Duodenal mucosa (tissue), 2 donors: ENCODE results near the gene MOBP.

Experiments used
- H3K27ac ChIP-seq: one replicate; pipeline ENCODE4 v1.7.0; 2013; ENCODE audit warnings: low read depth, low read length
- H3K27me3 ChIP-seq, 2 donors: one replicate each; pipeline ENCODE4 v1.7.0; 2013; ENCODE audit warnings: low read length in 2 of 2, control low read depth in 1 of 2; ENCODE audit not compliant: insufficient read depth in 2 of 2, control insufficient read depth in 1 of 2
- H3K36me3 ChIP-seq, 2 donors: one replicate each; pipeline ENCODE4 v1.7.0; 2013; ENCODE audit warnings: low read length in 2 of 2, control low read depth in 1 of 2; ENCODE audit not compliant: insufficient read depth in 2 of 2, control insufficient read depth in 1 of 2
- H3K4me1 ChIP-seq, 2 donors: one replicate each; pipeline ENCODE4 v1.7.0; 2013; ENCODE audit warnings: low read length in 2 of 2, control low read depth in 1 of 2; ENCODE audit not compliant: insufficient read depth in 2 of 2, control insufficient read depth in 1 of 2
- H3K4me3 ChIP-seq, 2 donors: one replicate each; pipeline ENCODE4 v1.7.0; 2013; ENCODE audit warnings: low read length in 2 of 2, low read depth in 1 of 2
- H3K9ac ChIP-seq, 2 donors: one replicate each; pipeline ENCODE4 v1.7.0; 2013; ENCODE audit warnings: low read length in 2 of 2, low read depth in 1 of 2
- H3K9me3 ChIP-seq, 2 donors: one replicate each; pipeline ENCODE4 v1.7.0; 2013; ENCODE audit warnings: low read length in 2 of 2, control low read depth in 1 of 2; ENCODE audit not compliant: control insufficient read depth in 1 of 2

Gene MOBP

DNA sequence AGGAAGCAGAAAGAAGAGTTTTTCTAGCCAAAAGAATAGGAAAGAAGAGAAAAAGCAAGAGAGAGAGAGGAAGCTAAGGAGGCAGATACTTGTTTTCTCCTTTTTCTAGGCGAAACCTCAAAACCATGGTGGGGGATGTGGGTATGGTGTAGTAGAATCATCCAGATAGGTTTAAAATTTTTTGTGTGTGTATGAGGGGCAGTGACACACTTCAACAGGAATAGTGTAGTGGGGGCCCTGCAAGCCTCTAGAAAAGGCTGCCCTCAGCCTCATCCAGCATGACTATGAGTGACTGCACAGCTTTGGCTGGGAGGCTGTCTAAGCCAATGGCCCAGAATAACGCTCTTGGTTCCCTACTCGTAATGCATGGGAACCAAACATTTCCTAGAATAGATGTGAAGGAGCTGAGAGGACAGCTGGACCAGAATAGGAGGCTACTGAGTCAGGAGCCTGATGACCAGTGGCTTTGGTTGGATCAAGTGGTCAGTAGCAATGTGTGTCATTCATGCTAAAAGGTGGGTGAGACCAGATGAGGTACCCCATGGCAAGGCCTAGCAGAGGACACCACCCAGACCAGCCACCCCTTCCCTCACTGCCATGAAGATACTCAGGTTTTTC is 24.4 kb downstream of the MOBP start:
- no peaks in the 10 kb centered on the region for H3K36me3 ChIP-seq
- no peak overlapping the region for H3K27ac ChIP-seq
- no peaks in the 10 kb centered on the region for H3K9me3 ChIP-seq
- H3K27me3 ChIP-seq: peaks cover 0 to 5% of the 10 kb centered on the region in 2 donors
- no peaks in the 10 kb centered on the region for H3K4me1 ChIP-seq
- H3K4me3 ChIP-seq: no peak overlapping the region
- no peak overlapping the region for H3K9ac ChIP-seq

DNA sequence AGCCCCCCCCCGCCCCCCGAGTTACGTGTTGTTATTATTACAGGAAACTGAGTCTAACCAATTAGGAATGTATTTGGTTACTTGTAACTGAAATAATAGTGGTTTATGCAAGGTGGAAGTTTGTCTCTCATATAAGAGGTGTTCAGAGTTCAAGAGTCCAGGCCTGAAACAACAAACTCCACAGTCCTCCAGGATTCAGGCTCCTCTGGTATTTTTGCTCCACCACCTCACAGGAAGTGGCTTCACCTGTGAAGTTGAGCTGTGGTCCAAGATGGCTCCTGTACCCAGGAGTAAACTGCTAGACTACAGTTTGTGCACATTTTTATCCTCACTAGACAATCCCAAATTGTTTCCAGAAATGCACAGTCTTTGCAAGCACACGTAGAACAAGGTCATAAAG is 27.3 kb downstream of the MOBP start:
- Histone ChIP-seq H3K27me3 (peaks cover 6 to 10% of the 10 kb centered on the region in 2 donors), H3K36me3 (no peaks in the 10 kb centered on the region), H3K4me3 (no peak overlapping the region), H3K27ac (no peak overlapping the region), H3K9me3 (no peaks in the 10 kb centered on the region), H3K9ac (no peak overlapping the region), H3K4me1 (no peaks in the 10 kb centered on the region)

DNA sequence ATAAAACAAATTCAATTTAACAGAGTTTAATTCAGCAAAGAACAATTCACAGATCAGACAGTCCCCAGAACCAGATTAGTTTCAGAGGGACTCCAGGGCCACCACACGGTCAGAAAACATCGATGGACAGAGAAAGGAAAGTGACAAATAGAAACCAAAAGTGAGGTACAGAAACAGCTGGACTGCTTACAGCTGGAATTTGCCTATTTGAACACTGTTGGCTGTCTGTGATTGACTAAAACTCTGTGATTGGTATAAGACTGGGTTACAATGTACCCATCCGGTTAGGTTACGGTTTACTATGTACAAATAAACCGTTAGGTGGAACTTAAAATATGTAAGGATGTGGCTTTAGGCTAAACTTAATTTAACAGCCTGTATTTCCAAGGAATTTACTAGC is 30.3 kb downstream of the MOBP start:
- Histone ChIP-seq H3K4me1 (no peaks in the 10 kb centered on the region), H3K9ac (no peak overlapping the region), H3K4me3 (no peak overlapping the region), H3K36me3 (no peaks in the 10 kb centered on the region), H3K27me3 (peaks cover 25 to 30% of the 10 kb centered on the region in 2 donors), H3K27ac (no peak overlapping the region), H3K9me3 (no peaks in the 10 kb centered on the region)

DNA sequence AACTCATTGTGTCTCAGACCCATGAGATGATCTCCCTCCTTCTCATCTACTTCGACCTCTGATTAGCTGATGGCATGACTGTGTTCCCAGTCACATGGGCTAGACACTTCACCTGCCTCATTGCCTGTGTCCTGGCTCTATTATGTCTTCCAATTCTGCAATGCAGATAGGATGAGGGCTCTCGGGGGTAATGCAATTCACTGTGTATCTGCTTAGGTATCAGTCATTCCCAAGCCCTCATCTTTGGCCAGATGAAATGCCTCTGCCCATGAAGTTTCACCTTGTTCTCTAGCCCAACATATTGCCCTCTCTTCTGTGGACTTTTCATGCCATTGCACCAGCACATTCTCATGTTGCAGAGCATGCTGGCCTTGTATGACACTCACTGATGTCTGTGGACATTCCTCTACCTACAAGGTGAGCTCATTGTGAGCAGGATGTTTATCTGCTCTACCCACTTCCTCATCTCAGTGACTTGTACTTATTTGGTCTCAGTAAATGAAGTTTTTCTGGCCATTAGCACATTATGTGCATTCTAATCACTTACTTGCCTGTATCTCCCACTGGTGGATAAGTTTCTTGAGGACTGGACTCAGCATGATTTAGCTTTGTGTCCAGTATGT is 32.3 kb downstream of the MOBP start:
- H3K9ac ChIP-seq: no peak overlapping the region
- no peaks in the 10 kb centered on the region for H3K36me3 ChIP-seq
- H3K27me3 ChIP-seq: peaks cover 24 to 36% of the 10 kb centered on the region in 2 donors
- no peaks in the 10 kb centered on the region for H3K4me1 ChIP-seq
- no peak overlapping the region for H3K27ac ChIP-seq
- no peak overlapping the region for H3K4me3 ChIP-seq
- no peaks in the 10 kb centered on the region for H3K9me3 ChIP-seq

DNA sequence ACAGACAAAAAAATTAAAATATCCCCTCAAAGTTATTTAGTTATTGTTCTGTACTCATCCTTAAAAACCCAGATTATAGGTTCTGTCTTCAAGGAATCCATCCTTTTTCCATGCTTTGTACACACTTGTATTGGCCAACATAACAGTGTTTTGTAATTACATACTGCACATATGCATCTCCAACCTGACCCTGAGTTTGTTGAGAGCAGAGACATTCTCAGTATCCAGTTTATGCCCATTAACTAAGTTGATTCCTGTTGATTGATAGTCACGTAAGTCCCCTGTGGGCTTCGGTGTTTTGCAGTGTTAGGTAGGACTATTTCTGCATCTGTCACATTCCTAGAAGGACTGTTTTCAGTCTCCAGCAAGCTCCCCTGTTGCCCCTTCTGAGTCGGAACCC is 33.6 kb downstream of the MOBP start:
- no peak overlapping the region for H3K9ac ChIP-seq
- peaks cover 24 to 36% of the 10 kb centered on the region in 2 donors for H3K27me3 ChIP-seq
- no peak overlapping the region for H3K27ac ChIP-seq

DNA sequence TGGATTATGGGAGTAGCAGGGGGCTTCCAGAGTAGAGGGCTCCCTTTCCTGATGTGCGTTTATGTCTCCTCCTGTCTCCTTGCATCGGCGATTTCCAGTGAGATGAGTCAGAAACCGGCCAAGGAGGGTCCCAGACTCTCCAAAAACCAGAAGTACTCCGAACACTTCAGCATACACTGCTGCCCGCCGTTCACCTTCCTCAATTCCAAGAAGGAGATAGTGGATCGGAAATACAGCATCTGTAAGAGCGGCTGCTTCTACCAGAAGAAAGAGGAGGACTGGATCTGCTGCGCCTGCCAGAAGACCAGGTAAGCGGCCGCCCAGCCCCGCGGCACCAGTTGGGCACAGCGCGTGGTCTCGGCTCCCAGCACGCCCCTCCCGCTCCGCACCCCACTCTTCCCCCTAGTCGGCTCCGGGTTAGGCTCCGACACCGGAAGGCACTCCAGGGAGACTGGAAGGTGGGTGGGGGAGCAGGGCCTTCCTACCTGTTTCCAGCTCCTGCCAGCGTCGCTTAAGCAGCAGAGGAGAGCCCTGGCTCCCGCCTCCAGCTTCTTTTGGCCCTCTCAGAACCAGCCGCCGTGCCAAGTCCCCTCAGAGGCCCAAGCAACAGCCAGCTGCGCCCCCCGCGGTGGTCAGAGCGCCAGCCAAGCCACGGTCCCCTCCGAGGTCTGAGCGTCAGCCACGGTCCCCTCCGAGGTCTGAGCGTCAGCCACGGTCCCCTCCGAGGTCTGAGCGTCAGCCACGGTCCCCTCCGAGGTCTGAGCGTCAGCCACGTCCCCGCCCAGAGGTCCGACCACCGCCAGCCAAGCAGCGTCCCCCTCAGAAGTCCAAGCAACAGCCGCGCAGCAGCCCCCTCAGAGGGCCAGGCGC is 34.7 kb downstream of the MOBP start:
- Histone ChIP-seq H3K27ac (no peak overlapping the region), H3K4me1 (no peaks in the 10 kb centered on the region), H3K4me3 (no peak overlapping the region), H3K27me3 (peaks cover 24 to 36% of the 10 kb centered on the region in 2 donors), H3K36me3 (no peaks in the 10 kb centered on the region), H3K9me3 (no peaks in the 10 kb centered on the region), H3K9ac (no peak overlapping the region)

More for the DNA sequence above, 33.6 kb downstream of the MOBP start:
- Histone ChIP-seq H3K9me3 (no peaks in the 10 kb centered on the region), H3K4me1 (no peaks in the 10 kb centered on the region), H3K4me3 (no peak overlapping the region), H3K36me3 (no peaks in the 10 kb centered on the region)

DNA sequence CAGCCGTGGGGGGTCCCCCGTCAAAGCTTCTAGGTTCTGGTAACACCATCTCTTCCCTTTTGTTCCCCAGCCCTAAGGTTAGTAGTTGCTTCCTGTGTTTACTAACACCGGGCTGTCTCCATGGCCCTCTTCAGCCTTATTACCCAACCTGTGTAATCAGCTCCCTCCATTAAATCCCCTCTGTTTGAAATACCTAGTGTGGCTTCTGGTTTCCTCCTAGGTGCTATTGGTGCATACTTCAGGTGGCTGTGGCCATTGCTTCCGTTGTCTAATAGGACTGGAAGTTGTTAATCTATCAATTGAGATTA is 35.3 kb downstream of the MOBP start:
- Histone ChIP-seq H3K4me1 (no peaks in the 10 kb centered on the region), H3K9ac (no peak overlapping the region), H3K4me3 (no peak overlapping the region), H3K27me3 (peaks cover 24 to 36% of the 10 kb centered on the region in 2 donors), H3K9me3 (no peaks in the 10 kb centered on the region), H3K27ac (no peak overlapping the region), H3K36me3 (no peaks in the 10 kb centered on the region)

DNA sequence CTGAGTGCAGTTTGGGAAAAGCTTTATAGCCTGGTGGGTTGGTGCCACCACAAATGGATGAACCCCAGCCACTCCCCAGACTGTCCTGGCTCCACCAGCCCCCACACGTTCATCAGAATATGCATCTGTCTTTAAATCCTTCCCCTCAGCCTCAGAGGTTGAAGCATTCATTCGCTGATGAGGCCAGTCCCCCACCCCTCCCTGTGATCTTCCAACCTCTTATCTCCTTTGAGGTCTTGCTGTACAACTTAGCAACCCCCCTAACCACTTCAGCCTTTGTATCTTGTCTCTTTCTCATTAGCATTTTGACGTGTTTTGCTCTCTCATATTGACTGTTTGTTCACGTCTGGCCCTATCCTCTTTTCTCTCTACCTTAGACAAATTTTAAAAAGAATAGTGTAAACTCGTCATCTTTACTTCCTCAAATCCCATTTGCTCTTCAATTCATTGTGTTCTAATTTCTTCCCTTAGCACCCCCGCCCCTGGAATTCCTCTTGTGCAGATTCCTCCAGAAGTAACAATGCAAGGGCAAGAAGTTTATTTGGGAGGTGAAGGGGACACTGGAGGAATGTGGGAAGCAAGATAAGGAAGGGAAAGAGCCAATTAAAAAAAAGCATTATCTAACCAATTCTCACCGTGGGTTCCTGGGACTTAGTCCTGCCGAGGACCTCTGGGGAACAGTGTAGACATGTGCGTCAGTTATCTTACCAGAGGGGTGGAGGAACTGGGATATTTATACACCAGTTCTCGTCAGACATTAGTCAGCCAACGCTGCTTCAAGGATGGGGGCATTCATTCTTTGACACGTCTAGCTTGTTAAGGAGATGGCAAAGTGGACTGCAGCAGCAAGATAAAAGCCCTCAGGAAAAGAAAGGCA is 38.6 kb downstream of the MOBP start:
- Histone ChIP-seq H3K27ac (no peak overlapping the region), H3K9me3 (no peaks in the 10 kb centered on the region)

DNA sequence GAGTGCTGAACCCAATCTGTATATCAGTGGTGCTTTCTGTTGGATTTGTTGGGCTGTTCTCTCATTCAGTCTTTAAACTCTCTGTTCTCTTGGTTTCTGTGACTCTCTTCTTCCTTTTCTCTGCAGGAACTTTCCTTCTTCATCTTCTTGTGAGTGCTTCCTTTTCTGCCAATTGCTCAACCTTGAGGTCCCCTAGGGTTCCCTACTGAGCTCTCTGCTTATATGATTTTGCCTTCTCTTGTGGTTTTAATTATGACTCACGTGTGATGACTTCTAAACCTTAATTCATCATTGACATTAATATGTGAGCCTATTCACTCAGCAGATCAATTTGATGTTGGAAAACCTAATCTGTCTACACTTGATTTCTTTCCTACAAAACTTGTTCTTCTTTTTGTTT is 39.4 kb downstream of the MOBP start:
- Histone ChIP-seq H3K36me3 (no peaks in the 10 kb centered on the region), H3K9ac (no peak overlapping the region), H3K4me1 (no peaks in the 10 kb centered on the region), H3K9me3 (no peaks in the 10 kb centered on the region), H3K27ac (no peak overlapping the region), H3K27me3 (peaks cover 10 to 14% of the 10 kb centered on the region in 2 donors), H3K4me3 (no peak overlapping the region)

More for the DNA sequence above, 38.6 kb downstream of the MOBP start:
- H3K36me3 ChIP-seq: no peaks in the 10 kb centered on the region
- no peak overlapping the region for H3K9ac ChIP-seq
- H3K4me1 ChIP-seq: no peaks in the 10 kb centered on the region
- peaks cover 15 to 20% of the 10 kb centered on the region in 2 donors for H3K27me3 ChIP-seq
- no peak overlapping the region for H3K4me3 ChIP-seq
